Activated naive CD4-positive, alpha-beta T cell treated with anti-CD3 and anti-CD28 coated beads, Interleukin-2, amount 50 U/mL, for 24 hours (primary cell): Measurements from ENCODE around the gene DCC.

Source experiments
- H3K27ac Mint-ChIP-seq: one replicate; pipeline ENCODE4 v1.8.0; 2021; ENCODE audit warnings: mild to moderate bottlenecking, mixed read lengths
- H3K27me3 Mint-ChIP-seq: one replicate; pipeline ENCODE4 v1.8.0; 2021; ENCODE audit warnings: mixed read lengths
- H3K36me3 Mint-ChIP-seq: one replicate; pipeline ENCODE4 v1.8.0; 2021; ENCODE audit warnings: mixed read lengths
- H3K4me1 Mint-ChIP-seq: one replicate; pipeline ENCODE4 v1.8.0; 2021; ENCODE audit warnings: mixed read lengths
- H3K4me3 Mint-ChIP-seq: one replicate; pipeline ENCODE4 v1.8.0; 2021; ENCODE audit warnings: mild to moderate bottlenecking, mixed read lengths
- H3K9me3 Mint-ChIP-seq: one replicate; pipeline ENCODE4 v1.8.0; 2021; ENCODE audit warnings: mixed read lengths

Gene DCC

DNA sequence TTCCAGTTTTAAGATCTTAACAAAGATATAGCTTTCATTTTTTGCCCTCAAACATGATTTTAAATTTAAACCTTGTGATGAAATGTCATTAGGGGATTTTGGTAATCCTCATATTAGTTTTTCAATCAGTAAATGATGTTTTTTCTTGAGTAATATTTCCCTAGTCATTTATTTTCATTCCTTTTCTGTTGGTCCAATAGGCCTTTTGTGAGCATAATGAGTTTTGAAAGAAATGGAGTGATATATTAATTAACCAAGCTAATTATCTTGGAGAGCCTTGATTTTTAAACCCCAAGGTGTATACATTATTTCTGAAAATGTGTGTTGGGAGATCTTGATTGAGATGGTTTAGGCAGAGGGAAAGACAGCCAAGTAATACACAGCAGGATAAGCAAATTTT lies 46.3 kb downstream of the DCC start:
- H3K4me3 Mint-ChIP-seq = no peak overlapping the region
- H3K36me3 Mint-ChIP-seq = no peaks in the 10 kb centered on the region
- H3K27me3 Mint-ChIP-seq = no peaks in the 10 kb centered on the region
- no peaks in the 10 kb centered on the region for H3K4me1 Mint-ChIP-seq
- H3K27ac Mint-ChIP-seq = no peak overlapping the region
- H3K9me3 Mint-ChIP-seq = no peaks in the 10 kb centered on the region

DNA sequence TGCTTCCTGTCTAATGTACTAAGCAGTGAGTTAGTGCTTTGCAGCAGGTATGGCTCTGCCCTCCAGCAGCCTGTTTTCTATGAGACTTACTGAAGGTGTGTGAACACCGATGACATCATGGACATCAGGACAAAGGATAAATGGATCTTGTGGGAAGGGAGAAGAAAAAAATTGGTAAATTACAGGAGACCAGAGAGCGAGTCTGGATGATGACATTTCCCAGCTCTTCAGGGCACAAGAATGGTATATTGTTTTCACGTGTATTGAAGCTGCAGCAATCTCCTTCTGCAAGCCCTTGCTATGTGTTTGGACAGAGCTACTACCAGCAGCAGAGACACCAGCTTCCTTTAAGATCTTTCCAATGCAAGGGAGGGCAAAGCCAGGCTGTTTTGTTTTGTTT lies 47.2 kb downstream of the DCC start:
- no peak overlapping the region for H3K27ac Mint-ChIP-seq
- no peak overlapping the region for H3K4me3 Mint-ChIP-seq
- no peaks in the 10 kb centered on the region for H3K27me3 Mint-ChIP-seq
- H3K9me3 Mint-ChIP-seq = no peaks in the 10 kb centered on the region
- H3K36me3 Mint-ChIP-seq = no peaks in the 10 kb centered on the region
- no peaks in the 10 kb centered on the region for H3K4me1 Mint-ChIP-seq

DNA sequence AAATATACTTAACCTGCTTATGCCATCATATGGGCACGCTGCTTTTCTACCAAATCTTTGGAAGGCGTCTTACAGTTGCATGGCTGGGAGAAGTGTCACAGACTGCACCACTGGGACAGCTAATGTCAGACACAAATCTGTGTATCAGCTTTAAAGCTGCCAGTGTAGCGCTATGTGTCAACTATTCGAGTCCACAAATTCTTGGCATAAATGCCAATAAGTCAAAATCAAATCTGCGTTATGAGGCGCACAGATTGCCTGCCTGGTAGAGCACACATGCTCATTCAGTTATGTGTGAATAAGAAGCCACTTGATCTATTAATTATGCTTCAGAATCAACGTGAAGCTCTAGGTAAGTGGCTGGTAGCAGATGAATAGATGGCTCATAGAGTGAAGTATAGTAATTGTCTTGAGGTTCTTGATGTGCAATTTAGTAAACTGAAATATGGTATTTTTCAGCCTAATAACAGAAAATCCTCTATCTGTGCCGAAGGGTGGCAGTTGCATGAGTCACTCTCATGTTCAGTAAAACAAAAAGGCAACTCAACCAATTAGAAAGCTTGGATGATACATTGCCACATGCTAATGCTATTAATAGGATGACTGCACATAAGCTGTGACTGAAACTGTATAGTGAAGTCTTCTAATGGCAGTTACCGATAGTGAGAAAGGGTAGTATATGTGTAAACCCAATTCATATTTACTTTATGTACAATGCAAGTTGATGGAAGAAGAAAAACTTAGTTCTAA lies 52.0 kb downstream of the DCC start:
- H3K9me3 Mint-ChIP-seq = no peaks in the 10 kb centered on the region
- no peaks in the 10 kb centered on the region for H3K36me3 Mint-ChIP-seq
- H3K4me1 Mint-ChIP-seq = no peaks in the 10 kb centered on the region
- H3K4me3 Mint-ChIP-seq = no peak overlapping the region
- H3K27me3 Mint-ChIP-seq = no peaks in the 10 kb centered on the region
- no peak overlapping the region for H3K27ac Mint-ChIP-seq

DNA sequence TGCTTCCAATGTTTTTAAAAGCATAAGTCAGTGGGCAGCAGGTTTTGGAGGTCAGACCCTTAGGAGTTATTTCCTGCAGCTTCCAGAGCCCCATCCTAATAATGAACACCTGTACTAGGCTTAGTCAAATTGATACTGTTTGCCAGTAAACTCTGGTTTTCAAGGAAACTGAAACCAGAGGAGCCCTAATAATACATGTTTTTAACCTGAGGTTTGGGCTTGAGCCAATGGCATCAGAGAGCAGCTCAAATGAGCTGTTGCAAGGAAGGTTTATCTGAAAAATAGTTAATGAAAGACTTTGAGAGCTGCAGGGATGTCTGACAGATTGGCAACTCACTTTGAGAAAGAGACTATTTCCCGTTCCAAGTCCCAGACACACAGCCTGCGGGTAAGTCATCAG lies 54.6 kb downstream of the DCC start:
- no peak overlapping the region for H3K4me3 Mint-ChIP-seq
- H3K27ac Mint-ChIP-seq = no peak overlapping the region
- H3K36me3 Mint-ChIP-seq = no peaks in the 10 kb centered on the region
- H3K4me1 Mint-ChIP-seq = no peaks in the 10 kb centered on the region
- no peaks in the 10 kb centered on the region for H3K27me3 Mint-ChIP-seq
- no peaks in the 10 kb centered on the region for H3K9me3 Mint-ChIP-seq

DNA sequence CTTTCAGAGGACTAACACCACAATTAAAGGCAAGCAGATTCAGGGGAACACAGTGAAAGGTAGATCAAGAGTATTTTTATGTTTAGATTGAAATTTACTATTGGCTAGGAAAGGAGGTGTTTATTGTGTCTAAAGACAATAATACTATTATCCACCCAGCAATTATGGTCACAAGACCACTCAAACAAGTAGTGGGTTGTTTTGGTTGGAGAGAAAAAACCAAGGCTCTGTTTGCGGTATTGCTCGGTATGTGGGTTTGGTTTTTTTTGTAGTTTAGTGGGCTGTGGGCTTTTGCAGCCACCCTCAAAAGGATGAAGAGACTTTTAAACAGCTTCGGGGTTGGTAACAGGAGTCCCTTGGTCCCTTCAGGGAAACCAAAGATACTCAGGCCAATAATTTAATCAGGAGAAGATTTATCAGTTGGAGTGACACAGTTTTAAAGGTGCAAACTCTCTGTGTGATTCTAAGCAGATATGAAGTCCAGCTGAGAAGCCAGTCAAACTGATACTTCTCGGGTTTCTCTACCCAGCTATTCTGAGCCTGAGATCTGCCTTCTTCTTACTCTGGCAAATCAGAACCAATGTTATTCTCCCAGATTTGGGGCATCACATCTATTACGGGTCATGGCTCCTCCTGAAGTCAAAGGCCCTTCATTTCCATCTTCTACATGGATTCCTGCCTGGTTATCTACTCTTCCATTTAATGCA lies 55.3 kb downstream of the DCC start:
- no peaks in the 10 kb centered on the region for H3K4me1 Mint-ChIP-seq
- H3K27me3 Mint-ChIP-seq = no peaks in the 10 kb centered on the region
- no peak overlapping the region for H3K27ac Mint-ChIP-seq
- no peaks in the 10 kb centered on the region for H3K9me3 Mint-ChIP-seq
- H3K36me3 Mint-ChIP-seq = no peaks in the 10 kb centered on the region
- no peak overlapping the region for H3K4me3 Mint-ChIP-seq

DNA sequence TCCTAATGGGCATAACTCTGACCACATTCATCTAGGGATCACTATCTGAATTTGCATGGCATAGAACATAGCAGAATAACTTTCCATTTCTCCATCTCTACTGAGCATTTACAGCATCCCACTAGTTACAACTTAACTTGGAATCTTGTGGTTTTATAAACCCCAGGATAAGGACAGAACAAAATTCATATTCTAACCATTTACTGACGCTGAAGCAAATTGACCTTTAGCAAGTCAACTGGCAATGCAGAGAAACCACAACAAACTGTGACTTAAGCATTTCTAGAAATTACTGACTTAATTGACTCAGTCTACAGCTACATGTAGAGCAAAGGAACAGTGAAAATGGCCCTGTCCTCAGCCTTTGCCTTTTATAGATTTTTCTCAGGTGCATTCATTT lies 61.2 kb downstream of the DCC start:
- Mint-ChIP-seq H3K4me3 (no peak overlapping the region), H3K4me1 (no peaks in the 10 kb centered on the region), H3K27me3 (no peaks in the 10 kb centered on the region), H3K36me3 (no peaks in the 10 kb centered on the region), H3K9me3 (peaks cover 7% of the 10 kb centered on the region), H3K27ac (no peak overlapping the region)

DNA sequence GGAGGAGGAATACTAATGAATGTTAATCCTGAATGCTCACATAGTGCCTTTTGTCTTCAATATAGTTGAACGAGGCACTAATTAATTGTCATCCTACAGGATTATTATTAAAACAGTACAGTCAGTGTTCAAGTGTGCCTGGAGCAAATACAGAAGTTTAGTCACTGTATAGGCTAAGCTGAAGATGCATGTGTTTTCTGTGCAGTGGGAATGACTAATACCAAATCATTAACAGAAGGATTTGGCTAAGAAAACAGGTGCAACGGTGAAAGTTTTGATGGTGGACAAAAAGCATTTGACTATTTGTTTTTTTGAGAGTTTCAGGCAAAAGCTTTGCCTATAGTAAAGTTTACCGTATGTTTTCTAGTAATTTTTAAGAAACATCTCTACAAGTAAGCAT lies 62.8 kb downstream of the DCC start:
- H3K27me3 Mint-ChIP-seq = no peaks in the 10 kb centered on the region
- H3K4me3 Mint-ChIP-seq = no peak overlapping the region
- H3K9me3 Mint-ChIP-seq = peaks cover 7% of the 10 kb centered on the region
- no peaks in the 10 kb centered on the region for H3K4me1 Mint-ChIP-seq
- H3K27ac Mint-ChIP-seq = no peak overlapping the region
- H3K36me3 Mint-ChIP-seq = no peaks in the 10 kb centered on the region

DNA sequence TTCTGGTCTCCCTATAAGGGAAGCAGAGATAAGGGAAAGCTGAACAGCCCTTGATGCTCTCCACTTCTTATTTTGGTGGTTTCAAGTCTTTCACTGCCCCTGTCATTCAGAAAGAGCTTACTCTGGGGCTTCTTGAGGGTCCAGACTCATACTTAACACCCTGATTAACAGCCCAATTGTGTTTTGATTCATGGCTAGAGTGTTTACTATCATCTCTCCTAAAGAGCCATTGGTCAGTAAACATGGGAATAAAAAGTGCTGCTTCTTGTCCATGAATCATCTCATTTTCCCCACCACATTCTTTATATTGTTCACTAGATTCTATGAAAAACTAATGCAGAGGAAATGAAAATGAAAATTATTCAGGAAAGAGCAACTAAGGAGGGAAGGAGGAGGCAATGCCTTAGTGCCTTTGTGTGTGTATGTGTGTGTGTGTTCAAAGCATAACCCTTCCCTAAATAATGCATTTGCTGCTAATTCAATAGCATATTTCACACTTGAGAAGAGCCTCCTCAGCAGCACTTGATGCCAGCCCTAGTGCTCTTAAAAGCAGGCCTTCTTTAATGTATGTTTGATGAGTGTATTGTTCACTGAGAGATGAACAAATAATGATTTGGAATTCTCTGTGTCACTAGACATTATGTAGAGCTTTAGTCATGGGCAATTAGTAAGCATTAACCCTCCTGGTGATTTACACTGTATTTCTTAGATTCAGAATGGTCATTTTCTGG lies 63.5 kb downstream of the DCC start:
- Mint-ChIP-seq H3K27me3 (no peaks in the 10 kb centered on the region), H3K27ac (no peak overlapping the region), H3K9me3 (peaks cover 7% of the 10 kb centered on the region), H3K4me1 (no peaks in the 10 kb centered on the region), H3K36me3 (no peaks in the 10 kb centered on the region), H3K4me3 (no peak overlapping the region)

DNA sequence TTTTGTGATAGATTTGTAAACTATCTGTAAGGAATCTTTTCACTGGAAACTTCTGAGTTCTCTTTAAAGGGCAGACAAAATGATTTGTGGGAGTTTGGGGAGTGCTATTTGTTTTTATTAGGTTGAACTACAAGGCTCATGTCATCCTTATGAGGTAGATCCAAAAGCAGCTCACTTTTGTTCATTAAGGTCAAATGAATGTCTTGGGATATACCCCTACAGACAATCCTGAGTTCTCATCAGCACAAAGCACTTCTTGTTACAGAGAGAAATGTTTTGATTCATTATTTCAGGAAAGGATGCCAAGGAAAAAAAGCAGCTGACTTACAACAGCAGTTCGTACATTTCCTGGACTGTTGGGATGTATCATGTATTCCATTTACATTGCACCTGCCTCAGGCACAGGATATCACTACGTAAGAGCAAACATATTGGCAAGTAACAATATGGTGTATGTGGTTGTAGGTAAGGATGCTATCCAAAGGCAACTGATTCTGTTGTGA lies 68.9 kb downstream of the DCC start:
- Mint-ChIP-seq H3K27me3 (no peaks in the 10 kb centered on the region), H3K27ac (no peak overlapping the region), H3K4me1 (no peaks in the 10 kb centered on the region), H3K36me3 (no peaks in the 10 kb centered on the region), H3K4me3 (no peak overlapping the region), H3K9me3 (no peaks in the 10 kb centered on the region)

DNA sequence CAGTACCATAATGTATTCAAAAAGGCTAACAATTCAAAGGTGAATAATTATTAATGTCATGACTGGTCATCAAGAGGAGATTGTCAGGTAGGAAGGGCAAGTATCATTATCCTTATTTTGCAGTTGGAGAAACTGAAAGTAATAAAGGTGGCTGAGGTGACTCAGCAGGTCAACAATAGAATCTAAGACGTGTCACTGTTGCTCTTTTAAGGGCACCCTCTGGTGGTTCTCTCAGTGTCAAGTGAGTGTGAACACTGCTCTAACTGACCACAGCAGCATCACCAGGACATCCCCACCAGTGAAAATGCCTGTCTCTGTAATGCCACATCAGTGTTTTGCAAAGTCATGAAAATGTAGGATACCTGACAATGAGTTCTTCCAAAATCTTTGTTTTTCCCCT lies 69.7 kb downstream of the DCC start:
- H3K36me3 Mint-ChIP-seq = no peaks in the 10 kb centered on the region

DNA sequence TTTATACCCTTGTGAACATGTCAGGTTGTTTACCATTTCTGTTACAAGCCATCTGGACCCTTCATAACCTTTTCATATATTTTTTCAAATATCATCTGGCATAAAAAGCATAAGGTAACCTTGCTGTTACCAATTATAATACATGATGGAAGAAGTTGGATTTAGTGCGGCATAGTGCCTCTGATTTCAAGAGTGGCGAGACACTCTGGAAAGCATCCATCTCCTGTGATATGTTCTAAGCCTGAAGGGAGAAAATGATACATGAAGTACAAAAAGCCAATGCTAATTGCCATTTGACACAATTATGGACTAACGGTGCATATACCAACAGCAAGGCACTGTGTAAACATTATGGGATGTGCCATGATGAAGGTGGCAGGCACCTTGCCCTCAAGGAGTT lies 75.1 kb downstream of the DCC start:
- Mint-ChIP-seq H3K4me3 (no peak overlapping the region), H3K9me3 (peaks cover 4% of the 10 kb centered on the region), H3K36me3 (no peaks in the 10 kb centered on the region), H3K4me1 (no peaks in the 10 kb centered on the region), H3K27ac (no peak overlapping the region), H3K27me3 (no peaks in the 10 kb centered on the region)

More for the DNA sequence above, 69.7 kb downstream of the DCC start:
- H3K9me3 Mint-ChIP-seq = no peaks in the 10 kb centered on the region
- no peaks in the 10 kb centered on the region for H3K27me3 Mint-ChIP-seq
- no peaks in the 10 kb centered on the region for H3K4me1 Mint-ChIP-seq
- no peak overlapping the region for H3K4me3 Mint-ChIP-seq
- no peak overlapping the region for H3K27ac Mint-ChIP-seq

DNA sequence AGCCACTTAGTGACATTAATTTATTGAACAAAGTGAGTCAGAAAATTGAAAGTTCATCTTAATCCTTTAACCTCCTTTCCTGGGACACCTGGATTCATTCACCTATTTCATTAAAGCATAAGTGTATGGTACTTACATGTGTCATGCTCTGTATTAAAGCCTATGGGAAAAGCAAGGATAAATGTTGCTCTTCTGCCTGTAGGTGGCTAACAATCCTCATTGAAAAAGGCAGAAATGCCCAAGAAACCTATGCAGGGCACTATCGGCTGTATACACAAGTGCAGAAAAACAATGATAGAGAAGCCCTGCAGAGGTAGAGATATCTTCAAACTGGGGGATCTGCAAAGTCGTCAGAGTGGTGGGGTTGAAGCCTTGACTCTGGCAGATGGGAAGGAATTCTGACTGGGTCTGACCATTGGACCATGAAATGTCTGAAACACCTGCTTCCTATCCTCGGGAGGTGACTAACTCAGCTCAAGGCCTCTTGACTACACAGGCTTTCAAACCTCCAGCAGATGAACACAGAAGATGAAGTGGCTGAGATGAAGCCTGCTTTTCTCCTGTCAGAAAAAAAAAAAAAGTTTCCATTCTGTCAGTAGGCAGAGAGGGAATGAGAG lies 83.1 kb downstream of the DCC start:
- Mint-ChIP-seq H3K27ac (no peak overlapping the region), H3K4me3 (no peak overlapping the region), H3K27me3 (no peaks in the 10 kb centered on the region), H3K9me3 (peaks cover 8% of the 10 kb centered on the region), H3K36me3 (no peaks in the 10 kb centered on the region), H3K4me1 (no peaks in the 10 kb centered on the region)

DNA sequence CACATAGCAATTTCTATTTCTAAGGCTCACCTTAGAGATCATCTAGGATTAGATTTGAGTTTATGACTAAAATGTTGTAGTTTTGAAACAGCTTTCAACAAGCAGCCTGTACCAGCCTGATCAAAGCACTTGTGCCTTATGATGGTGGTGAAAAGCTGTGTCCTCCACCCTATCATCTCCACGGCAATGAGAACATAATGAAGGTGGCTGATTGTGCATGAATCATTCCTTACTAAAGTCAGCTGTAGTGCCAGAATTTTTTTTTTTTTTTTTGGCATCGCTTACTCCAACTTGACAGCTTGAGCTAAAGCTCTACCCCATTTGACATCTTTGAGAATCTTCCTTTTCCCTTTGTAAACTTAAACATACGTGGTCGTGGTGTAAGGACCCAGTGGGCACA lies 86.0 kb downstream of the DCC start:
- Mint-ChIP-seq H3K27me3 (no peaks in the 10 kb centered on the region), H3K27ac (no peak overlapping the region), H3K4me1 (no peaks in the 10 kb centered on the region), H3K36me3 (no peaks in the 10 kb centered on the region), H3K4me3 (no peak overlapping the region), H3K9me3 (peaks cover 6% of the 10 kb centered on the region)

DNA sequence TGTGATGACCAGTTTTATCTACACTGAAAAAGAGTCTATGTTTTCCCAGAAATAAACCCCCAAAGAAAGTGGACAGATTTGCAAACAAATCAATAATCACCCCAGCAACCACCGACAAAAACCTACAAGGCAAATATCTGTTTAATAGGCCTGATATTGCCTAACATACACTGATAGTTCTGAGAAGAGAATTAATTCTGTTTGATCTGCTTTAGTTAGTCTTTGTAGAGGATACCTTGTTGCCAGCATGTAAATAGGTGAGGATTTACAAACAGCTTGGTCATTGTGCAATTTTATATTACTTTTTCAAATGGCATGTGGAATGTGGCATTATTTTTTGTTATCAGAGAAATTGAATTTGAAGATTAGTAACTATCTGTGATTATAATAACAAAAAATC lies 86.5 kb downstream of the DCC start:
- Mint-ChIP-seq H3K9me3 (peaks cover 6% of the 10 kb centered on the region), H3K36me3 (no peaks in the 10 kb centered on the region), H3K27ac (no peak overlapping the region), H3K27me3 (no peaks in the 10 kb centered on the region), H3K4me3 (no peak overlapping the region), H3K4me1 (no peaks in the 10 kb centered on the region)

DNA sequence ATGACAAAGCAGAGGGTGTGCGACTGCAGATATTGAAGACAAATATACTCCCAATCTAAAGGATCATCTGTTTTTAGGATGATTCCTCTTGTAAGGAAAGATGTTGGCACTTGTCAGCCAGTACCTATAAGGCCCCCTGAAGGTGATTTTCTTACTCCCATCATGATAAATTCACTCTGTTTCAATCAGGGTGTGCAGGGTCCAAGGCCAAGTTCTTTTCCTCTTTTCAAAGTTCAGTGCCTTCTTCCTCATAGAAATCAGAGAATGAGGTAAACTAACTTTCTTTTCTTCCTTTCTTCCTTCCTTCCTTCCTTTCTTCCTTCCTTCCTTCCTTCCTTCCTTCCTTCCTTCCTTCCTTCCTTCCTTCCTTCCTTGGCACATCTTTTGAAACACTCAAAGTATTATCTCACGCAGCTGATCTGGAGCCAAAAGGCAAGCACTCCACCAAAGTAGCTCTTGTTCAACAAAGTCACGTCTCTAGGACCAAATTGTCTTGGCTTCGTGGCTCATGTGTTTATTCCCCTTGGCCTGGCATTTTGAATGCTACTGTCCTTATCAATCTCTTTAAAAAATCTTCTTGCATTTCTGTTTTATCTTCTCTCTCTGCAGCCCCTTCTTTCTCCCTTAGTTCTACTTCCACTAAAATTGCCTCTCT lies 87.7 kb downstream of the DCC start:
- no peak overlapping the region for H3K27ac Mint-ChIP-seq
- H3K36me3 Mint-ChIP-seq = no peaks in the 10 kb centered on the region
- peaks cover 6% of the 10 kb centered on the region for H3K9me3 Mint-ChIP-seq
- H3K27me3 Mint-ChIP-seq = no peaks in the 10 kb centered on the region
- H3K4me1 Mint-ChIP-seq = no peaks in the 10 kb centered on the region
- H3K4me3 Mint-ChIP-seq = no peak overlapping the region
